Measurements from ENCODE around the gene SSU72. TPM values are rescaled to one million over a fixed set of nuclear protein-coding genes. Genes with fewer than 3 reads are reported as not detected.

The SSU72 gene
- total RNA-seq, 1 experiment from 2014 or later = 96.2 TPM

GRCh38 chr1:1594602-1595260 is 20.1 kb upstream of the SSU72 start:
- H3K9me3 ChIP-seq = no peaks in the 10 kb centered on the region
- H3K36me3 ChIP-seq (ENCODE audit: control insufficient read depth, insufficient read depth, low read length) = no peaks in the 10 kb centered on the region
- no peaks in the 10 kb centered on the region for H3K4me1 ChIP-seq
- H3K4me3 Mint-ChIP-seq (ENCODE audit: unreplicated experiment) = no peak overlapping the region
- no peaks in the 10 kb centered on the region for H3K27me3 Mint-ChIP-seq (ENCODE audit: insufficient read depth, unreplicated experiment)
- no peak overlapping the region for H3K27ac Mint-ChIP-seq (ENCODE audit: unreplicated experiment)
- BruUV-seq (replicated peaks) = no TSS peak
- CTCF ChIA-PET = no interaction called here
- no peaks in the 10 kb centered on the region for H3K4me1 Mint-ChIP-seq (ENCODE audit: low read depth, unreplicated experiment)
- TF ChIP-seq CTCF (IDR thresholded peaks at IDR 0.05; ENCODE audit: insufficient read depth in 1 of 2, low read depth in 1 of 2, low read length in 1 of 2, severe bottlenecking in 1 of 2, unreplicated experiment in 1 of 2) = no peak
- intact Hi-C loops (cut with micrococcal nuclease; ENCODE audit: unreplicated experiment) = no loop called here
- no peaks in the 10 kb centered on the region for H3K27me3 ChIP-seq (replicated peaks; ENCODE audit: control insufficient read depth, insufficient read depth, low read length)
- H3K9me3 Mint-ChIP-seq (ENCODE audit: unreplicated experiment) = no peaks in the 10 kb centered on the region
- H3K4me3 ChIP-seq (ENCODE audit: low read depth, low read length) = no peak overlapping the region
- POLR2A ChIA-PET = no interaction called here
- no peaks in the 10 kb centered on the region for H3K36me3 Mint-ChIP-seq (ENCODE audit: insufficient read depth, unreplicated experiment)
- DNase-seq = no peak

GRCh38 chr1:1593834-1594601 is 19.4 kb upstream of the SSU72 start:
- no peaks in the 10 kb centered on the region for H3K27me3 ChIP-seq (replicated peaks; ENCODE audit: control insufficient read depth, insufficient read depth, low read length)
- Mint-ChIP-seq H3K9me3 (ENCODE audit: unreplicated experiment) (no peaks in the 10 kb centered on the region), H3K27ac (ENCODE audit: unreplicated experiment) (no peak overlapping the region), H3K4me1 (ENCODE audit: low read depth, unreplicated experiment) (no peaks in the 10 kb centered on the region), H3K36me3 (ENCODE audit: insufficient read depth, unreplicated experiment) (no peaks in the 10 kb centered on the region), H3K4me3 (ENCODE audit: unreplicated experiment) (no peak overlapping the region), H3K27me3 (ENCODE audit: insufficient read depth, unreplicated experiment) (no peaks in the 10 kb centered on the region)
- CTCF ChIA-PET = no interaction called here
- BruUV-seq (replicated peaks) = no TSS peak
- no peak overlapping the region for H3K4me3 ChIP-seq (ENCODE audit: low read depth, low read length)
- TF ChIP-seq CTCF (IDR thresholded peaks at IDR 0.05; ENCODE audit: insufficient read depth in 1 of 2, low read depth in 1 of 2, low read length in 1 of 2, severe bottlenecking in 1 of 2, unreplicated experiment in 1 of 2) = no peak
- H3K9me3 ChIP-seq = no peaks in the 10 kb centered on the region
- H3K4me1 ChIP-seq = no peaks in the 10 kb centered on the region
- POLR2A ChIA-PET = no interaction called here
- H3K36me3 ChIP-seq (ENCODE audit: control insufficient read depth, insufficient read depth, low read length) = no peaks in the 10 kb centered on the region
- intact Hi-C loops (cut with micrococcal nuclease; ENCODE audit: unreplicated experiment) = no loop called here
- DNase-seq = no peak

- POLR2A ChIA-PET = no interaction called here
- CTCF ChIA-PET = no interaction called here
- DNase-seq = no peak
- TF ChIP-seq CTCF (IDR thresholded peaks at IDR 0.05; ENCODE audit: insufficient read depth in 1 of 2, low read depth in 1 of 2, low read length in 1 of 2, severe bottlenecking in 1 of 2, unreplicated experiment in 1 of 2) = no peak
- intact Hi-C loops (cut with micrococcal nuclease; ENCODE audit: unreplicated experiment) = no loop called here
- Histone ChIP-seq H3K36me3 (ENCODE audit: control insufficient read depth, insufficient read depth, low read length) (no peaks in the 10 kb centered on the region), H3K4me3 (ENCODE audit: low read depth, low read length) (no peak overlapping the region), H3K4me1 (no peaks in the 10 kb centered on the region), H3K27me3 (replicated peaks; ENCODE audit: control insufficient read depth, insufficient read depth, low read length) (no peaks in the 10 kb centered on the region), H3K9me3 (no peaks in the 10 kb centered on the region)
- Mint-ChIP-seq H3K9me3 (ENCODE audit: unreplicated experiment) (no peaks in the 10 kb centered on the region), H3K4me1 (ENCODE audit: low read depth, unreplicated experiment) (no peaks in the 10 kb centered on the region), H3K27me3 (ENCODE audit: insufficient read depth, unreplicated experiment) (no peaks in the 10 kb centered on the region), H3K4me3 (ENCODE audit: unreplicated experiment) (no peak overlapping the region), H3K27ac (ENCODE audit: unreplicated experiment) (no peak overlapping the region), H3K36me3 (ENCODE audit: insufficient read depth, unreplicated experiment) (no peaks in the 10 kb centered on the region)
- BruUV-seq (replicated peaks) = no TSS peak
Measured at GRCh38 chr1:1591452-1591851, 16.8 kb upstream of the SSU72 start.

Measured in Caco-2 (cell line).